ENCODE data around the gene JAZF1.

GRCh38 chr7:28060371-28060950 is 120.1 kb downstream of the JAZF1 start:
- TF ChIP-seq, protein P1, sequence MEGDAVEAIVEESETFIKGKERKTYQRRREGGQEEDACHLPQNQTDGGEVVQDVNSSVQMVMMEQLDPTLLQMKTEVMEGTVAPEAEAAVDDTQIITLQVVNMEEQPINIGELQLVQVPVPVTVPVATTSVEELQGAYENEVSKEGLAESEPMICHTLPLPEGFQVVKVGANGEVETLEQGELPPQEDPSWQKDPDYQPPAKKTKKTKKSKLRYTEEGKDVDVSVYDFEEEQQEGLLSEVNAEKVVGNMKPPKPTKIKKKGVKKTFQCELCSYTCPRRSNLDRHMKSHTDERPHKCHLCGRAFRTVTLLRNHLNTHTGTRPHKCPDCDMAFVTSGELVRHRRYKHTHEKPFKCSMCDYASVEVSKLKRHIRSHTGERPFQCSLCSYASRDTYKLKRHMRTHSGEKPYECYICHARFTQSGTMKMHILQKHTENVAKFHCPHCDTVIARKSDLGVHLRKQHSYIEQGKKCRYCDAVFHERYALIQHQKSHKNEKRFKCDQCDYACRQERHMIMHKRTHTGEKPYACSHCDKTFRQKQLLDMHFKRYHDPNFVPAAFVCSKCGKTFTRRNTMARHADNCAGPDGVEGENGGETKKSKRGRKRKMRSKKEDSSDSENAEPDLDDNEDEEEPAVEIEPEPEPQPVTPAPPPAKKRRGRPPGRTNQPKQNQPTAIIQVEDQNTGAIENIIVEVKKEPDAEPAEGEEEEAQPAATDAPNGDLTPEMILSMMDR (conservative IDR thresholded peaks at IDR 0.05 in 1 of 2, IDR thresholded peaks at IDR 0.05 in 1 of 2; ENCODE audit: extremely low read depth in 1 of 2, insufficient read depth in 1 of 2, low read depth in 1 of 2, low read length in 2 of 2), result no peak
- no peak for TF ChIP-seq EZH2 (IDR thresholded peaks at IDR 0.05; ENCODE audit: borderline replicate concordance, low read length)

Measured in mammary epithelial cell (primary cell).